Activated CD4-positive, alpha-beta T cell treated with anti-CD3 and anti-CD28 coated beads, Interleukin-2, Interleukin-4, amounts not matched to agents 100 ng/mL and 50 ng/mL, durations not matched to agents 16 hours and 8 hours (primary cell): ENCODE results near the gene COPB2.
A peak's percentile ranks its signal among the peaks of the same experiment; 100 is the strongest.
"Not testable (repeated sequence)": the region's sequence is repeated elsewhere in the genome, so short reads cannot be mapped to it uniquely, and the experiment has no call there.

Experiments
- DNase-seq: peaks from one replicate; pipeline ENCODE4 v3.0.0-alpha.2; 2020; ENCODE audit warnings: low spot score

COPB2 gene

DNA sequence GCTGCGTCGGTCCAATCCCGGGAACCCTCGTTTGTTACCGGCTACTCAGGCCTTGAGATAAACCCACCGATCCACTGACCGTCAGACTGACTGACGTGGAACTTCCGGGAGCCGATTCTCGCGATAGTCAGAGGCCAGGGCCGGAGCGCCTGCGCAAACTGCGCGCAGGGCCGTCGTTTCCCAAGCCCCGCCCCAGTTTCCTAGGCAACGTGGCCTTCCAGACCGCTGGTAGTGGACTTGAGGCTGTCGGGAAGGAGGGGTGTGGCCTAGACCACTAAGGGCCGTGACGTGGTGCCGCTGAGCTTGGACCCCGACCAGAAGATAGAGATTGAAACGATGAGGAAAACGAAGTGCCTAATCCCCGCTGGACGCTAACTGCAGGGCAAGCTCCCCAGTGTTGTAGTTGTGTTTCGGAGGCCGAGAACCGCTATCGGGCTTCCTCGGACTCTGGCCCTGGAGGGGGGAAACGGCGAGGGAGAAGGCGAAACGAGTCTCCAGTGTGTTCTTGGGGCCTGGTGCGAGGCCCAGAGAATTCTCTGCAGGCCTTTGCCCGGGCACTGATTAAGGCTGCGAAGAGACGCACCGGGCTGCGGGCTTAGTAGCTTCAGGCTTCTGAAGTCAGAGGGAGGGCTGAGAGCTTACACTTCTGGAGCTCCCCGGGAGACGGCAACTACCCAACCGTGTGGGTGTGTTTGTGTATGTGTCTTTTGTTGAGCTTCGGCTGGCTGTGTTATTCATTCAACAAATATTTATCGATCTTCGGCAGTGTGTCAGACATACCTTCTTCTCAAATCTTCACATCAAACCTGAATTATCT, at the start of gene COPB2:
Gene COPB2, minus strand, starts transcription at position 96 of the 817 bp plus-strand sequence. CDS start 97 bp downstream, outside the sequence.
- peak; percentile 98 for DNase-seq

DNA sequence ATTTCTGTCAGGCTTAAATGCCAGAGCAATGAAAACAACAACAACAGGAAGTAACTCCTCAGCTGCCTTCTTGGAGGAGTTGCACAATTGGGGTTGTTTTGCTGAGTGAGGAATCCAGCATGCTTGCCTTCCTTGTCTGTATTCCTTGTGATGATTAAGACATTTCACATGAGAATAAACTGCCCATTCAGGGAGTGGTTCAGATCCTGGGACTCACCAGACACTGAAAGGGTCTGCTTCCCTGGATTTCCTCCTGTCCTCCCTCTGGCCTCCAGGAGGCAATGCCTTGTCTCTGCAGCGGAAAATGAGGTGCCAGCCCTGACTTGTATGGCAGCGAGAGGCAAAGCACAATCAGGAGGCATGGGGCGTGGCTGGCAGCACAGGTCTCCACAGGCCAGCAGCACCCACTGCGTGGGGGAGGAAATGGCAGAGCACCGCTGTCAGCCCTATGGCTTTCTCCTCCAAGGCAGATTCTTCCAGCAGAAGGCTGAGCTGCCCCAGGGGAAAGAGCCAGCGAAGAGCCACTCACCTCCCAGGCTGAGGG, 45.4 kb upstream of the COPB2 start:
- no peak for DNase-seq

DNA sequence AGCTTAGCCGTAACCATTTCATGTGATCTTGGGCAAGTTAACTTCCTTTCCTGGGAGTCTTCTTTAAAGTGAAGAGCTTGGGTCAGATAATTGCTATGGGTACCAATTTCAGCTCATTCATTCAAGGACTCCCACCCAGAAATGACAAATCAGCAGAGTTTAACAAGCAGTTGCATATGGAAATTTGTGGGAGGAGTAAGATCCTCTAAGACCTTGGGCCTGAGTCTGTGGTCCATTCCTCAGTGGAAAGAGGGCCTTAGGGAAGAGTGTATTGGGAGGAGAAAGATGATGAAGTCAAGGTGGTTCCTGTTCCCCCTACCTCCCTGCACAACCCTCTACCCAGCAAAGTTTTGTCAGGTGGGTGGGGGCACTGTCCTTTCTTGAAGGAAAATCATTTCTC, 44.8 kb upstream of the COPB2 start:
- DNase-seq = no peak

DNA sequence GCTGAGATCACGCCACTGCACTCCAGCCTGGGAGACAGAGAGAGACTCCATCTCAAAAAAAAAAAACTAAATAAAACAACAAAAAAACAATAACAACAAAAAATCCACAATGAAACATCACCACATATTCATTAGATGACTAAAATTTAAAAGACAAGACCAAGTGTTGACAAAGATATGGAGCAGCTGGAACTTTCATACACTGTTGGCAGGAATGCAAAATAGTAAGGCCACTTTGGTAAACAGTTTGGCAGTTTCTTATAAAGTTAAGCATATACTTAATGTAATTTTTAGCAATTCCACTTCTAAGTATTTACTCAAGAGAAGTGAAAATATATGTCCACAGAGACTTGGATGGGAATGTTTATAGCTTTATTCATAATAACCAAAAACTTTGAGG, 43.6 kb upstream of the COPB2 start:
- DNase-seq = no peak

DNA sequence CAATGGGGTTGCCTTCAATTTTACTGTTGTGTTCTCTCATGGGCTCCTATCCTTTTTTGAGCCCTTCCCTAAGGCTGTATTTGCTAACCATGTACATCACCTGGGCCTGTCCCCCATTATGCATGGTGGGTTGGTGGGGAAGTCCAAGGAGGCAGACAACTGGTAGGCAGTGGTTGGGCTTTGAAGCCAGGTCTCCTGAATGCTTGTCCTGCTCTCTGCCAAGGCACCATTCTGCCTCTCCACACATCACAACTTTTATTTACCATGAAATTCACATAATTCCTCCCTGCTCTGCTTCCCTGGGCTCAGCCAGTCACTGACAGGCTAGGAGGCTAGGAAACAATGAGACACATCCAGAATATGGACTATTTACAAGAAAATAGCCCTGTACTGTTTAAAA, 41.0 kb upstream of the COPB2 start:
- DNase-seq = no peak

DNA sequence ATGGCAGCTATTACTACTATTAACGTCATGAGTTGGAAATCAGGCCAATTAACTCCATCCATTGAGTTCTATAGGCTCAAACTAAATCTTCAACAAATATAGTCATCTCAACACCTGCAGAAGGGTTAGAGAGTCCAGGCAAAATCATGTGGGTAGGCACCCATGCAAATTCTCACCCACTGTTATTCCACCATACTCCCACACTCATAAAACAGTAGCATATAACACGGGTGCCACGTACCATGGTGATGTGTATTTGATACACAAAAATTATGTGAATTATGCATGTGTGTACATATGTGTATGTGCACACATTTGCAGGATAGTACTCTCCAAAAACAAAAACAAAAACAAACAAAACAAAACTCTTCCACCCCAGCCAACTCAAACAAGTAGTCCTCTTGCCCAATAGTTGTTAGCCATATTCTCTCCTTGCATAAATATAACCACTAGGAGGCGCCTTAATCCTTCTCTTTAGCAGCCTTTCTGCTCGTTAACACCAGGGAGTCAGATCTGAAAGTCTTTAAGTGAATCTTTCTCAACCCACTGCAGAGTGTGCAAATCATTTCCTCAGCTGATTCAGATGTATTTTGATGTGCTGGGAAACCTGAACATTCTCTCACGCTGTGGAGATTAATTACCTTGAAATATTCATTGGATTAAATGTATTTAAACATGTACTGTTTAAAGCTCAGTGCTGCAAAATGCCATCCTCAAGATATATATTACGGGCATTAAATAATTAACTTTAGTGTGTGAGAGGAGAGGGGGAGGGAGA, 38.0 kb upstream of the COPB2 start:
- DNase-seq = peak; percentile 72

DNA sequence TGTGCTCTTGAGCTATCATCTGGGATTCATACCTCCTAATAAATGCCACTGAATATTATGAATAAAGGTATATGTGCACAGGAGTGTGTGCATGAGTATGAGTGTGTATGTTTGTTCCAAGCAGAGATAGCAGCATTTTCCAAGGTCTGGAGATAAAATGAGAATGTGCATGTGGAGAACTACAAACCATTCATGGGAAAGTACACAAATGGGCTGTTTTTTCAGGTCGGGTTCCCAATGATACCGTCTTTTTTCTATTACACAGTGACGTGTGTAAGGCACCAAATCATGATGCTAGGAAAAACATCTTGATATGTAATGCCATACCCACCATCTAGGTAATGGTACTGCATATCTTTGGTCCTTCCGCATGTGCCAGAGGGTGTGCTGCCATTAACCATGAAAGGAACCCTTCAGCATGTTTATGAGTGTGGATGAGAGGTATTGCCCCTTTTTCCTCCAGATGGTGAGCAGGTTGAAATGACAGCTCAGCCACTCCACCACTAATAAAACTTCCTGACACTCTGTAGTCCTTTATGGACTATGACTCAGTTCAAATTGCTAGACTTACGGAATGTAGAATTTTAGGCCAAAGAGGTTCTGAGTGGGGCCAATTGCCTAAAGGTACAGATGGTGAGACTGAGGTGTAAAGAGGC, 36.4 kb upstream of the COPB2 start:
- no peak for DNase-seq

DNA sequence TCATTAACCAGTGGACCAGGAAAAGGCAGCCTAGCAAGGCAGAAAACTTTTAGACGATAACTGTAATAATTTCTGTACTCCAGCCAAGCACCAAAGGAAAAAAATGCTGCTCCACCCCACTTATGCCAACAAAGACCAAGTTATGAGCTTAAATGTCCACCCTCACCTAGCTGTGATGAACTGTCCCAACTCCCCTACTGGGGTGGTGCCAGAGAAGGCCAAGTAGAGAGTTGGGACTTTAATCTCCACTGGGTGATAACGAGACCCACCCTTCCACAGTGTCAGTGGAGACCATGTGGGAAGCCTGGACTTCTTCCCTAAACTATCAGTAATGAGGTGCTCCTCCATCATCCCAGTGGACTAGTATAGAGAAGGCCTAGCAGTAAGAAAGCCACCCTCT, 33.8 kb upstream of the COPB2 start:
- no peak for DNase-seq

DNA sequence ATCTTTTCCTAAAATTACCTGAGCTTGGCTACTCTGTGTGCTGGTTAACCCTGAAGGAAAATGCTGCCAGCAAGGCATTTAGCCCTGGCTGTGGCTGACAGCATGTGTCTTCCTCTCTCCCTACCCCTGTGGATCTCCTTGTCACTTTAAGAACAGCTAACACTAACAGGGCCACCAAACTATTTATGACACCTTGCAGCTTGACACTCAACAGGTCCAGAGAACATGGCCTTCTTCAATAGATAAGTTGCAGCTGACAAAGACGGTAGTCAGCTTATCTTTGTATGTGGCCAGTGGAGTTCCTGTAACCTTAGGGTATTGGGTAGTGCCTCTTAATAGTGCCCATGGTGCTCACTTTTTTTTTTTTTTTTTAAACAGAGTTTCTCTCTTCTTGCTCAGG, 32.0 kb upstream of the COPB2 start:
- DNase-seq = no peak

DNA sequence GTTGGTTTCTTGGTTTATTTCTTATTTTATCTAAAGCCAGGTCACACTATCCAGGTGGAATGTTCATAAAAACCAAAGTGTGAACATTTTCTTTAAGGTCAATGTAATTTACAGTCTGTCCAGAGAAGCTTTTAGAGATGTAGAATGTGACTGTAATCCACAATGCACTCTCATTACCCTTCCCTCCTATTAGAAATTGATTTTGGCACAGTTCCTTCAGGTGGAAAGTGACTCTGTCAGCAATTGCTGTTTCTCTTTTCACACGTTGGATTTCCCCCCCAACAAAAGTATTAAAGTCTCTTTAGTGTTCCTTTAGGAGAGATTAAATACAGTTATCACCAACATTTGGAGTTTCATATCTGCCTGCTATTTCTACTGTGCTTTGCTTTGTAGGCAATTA, 31.6 kb upstream of the COPB2 start:
- DNase-seq = no peak

DNA sequence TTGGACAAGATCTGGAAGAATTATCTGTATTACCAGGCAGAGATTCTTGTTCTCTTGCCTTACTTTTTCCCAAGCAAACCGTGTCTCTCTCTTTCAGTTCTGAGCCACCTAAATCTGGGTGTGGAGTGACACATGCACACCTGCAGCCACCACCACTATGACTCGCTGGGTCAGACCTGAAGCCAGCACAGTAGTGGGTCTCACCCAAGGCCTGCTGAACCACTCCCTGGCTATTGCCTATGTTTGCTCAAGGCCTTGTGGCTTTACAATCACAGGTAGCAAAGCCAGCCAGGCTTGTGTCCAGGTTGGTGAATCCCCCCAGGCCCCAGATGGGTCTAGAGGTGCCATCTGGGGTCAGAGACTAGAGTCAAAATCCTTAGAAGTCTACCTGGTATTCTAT, 28.7 kb upstream of the COPB2 start:
- no peak for DNase-seq

DNA sequence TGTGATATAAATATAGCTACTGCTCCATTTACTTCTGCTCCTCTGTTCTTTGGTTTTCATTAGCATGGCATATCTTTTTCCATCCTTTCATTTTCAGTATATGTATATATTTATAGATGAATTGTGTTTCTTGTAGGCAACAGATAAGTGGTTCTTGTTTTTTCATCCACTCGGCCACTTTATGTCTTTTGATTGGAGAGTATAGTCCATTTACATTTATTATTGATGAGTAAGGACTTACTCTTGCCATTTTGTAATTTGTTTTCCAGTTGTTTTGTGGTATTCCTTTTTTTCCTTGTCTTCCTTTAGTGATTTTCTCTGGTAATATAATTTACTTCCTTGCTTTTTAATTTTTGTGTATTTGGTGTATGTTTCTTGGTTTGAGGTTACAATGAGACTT, 26.8 kb upstream of the COPB2 start:
- no peak for DNase-seq

DNA sequence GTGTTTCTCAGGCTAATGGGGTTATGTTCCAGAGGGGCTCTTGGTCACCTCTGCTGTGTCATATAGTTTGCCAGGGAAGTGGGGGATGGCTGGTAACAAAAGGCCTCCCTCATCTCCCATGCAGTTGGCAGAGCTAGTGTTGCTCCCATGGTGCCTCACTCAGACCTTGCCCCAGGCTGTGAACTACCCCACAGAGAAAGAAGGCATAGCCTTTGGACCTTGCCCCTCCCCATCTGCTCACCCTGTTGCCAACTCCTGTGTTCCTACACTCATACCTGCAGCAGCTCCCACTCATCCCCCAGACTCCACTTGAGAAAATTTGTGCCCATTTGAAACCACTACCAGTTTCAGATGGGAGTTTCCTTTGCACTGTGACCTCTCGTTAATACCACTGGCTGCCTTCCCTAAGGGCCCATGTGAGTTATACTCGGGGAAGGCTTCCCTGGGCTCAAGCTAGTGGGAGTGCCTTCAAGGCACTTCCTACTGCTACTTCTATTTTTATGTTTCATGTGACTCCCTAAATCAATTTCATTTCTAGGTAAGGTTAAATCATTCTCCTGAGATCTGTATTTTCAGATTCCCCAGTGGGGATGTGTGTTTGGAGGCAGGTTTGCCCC, 25.3 kb upstream of the COPB2 start:
- DNase-seq = no peak

DNA sequence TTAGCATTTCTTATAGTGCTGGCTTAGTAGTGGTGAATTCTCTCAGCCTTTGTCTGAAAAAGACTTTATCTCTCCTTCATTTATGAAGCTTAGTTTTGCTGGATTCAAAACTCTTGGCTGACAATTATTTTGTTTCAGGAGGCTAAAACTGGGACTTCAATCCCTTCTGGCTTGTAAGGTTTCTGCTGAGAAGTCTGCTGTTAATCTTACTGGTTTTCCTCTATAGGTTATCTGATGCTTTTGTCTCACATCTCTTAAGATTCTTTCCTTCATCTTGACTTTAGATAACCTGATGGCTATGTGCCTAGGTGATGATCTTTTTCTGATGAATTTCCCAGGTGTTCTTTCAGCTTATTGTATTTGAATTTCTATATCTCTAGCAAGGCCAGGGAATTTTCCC, 23.4 kb upstream of the COPB2 start:
- DNase-seq = not testable (repeated sequence)

DNA sequence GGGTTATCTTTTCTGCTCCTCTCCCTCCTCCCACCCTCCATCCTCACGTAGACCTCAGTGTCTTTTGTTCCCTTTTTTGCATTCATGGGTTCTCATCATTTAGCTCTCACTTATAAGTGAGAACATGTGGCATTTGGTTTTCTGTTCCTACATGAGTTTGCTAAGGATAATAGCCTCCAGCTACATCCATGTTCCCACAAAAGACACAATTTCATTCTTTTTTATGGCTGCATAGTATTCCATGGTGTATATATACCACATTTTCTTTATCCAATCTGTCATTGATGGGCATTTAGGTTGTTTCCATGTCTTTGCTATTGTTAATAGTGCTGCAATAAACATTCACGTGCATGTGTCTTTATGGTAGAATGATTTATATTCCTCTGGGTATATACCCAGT, 11.7 kb upstream of the COPB2 start:
- DNase-seq = not testable (repeated sequence)

DNA sequence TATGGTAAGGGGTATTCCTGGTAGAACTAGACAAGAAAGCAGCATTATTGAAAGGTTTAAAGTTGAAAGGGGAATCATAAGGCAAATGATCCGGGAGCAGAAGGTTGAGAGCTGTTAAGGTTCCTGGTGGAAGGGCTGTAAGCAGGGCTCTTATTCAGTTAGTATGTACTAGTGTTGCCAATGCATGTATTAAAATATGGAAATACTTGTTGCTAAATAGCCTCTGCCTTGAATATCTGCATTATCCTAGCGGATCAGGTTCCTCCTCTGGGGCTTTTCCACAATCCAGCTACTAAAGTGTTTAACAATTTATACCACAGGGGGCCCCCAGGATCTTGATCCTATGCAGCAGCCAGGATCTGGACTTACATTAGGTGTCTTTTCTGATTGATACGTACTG, 7.3 kb upstream of the COPB2 start:
- no peak for DNase-seq

DNA sequence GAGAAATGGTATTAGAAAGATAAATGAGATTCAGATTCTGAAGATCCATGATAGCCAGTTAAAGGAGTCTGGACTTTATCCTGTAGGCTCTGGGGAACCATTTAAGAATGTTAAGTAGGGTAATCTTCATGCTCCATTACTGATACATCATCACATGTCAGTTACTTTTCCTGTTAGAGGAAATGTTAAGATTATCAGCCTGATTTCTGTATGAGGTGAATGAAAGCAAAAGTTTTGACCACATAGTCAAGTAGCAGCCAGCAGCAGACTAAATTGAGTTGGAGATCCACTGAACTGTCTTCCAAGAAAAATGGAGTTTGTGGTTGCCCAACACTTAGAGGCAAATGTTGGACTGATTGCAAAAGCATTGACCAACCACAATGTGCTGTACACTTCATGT, 4.7 kb upstream of the COPB2 start:
- DNase-seq = no peak

DNA sequence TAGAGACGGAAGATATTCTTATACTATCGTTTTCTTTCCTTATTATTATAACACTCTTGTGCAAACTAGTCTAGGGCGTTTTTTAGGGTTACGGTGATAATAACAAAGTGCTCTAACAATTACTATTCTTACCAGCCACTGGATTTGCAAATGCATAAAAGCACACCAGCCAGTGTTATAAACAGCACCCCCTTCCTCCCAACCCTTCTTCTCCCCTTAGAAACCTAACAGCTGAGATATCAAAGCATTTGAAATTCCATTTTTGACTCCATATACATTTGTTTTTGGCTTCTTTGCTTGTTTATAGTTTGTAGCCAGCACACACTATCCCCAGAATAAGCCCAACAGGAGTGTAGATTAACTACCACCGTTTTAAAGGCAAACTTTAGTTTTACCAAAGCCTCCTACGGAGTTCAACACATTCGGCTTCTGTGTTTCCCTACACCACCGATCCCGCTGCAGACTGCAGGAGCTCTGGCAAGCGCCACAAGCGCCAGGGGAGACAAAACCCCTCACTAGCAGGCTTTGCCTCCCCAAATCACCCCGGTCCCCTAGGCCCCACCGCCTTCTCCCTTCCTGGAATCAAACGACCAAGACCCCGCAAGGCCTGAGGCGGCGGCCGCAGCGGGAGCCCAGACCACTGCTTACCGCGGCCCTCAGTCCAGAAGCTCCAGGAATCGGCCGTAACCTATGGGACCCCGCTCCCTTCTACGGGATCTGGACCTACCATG, 461 bp downstream of the COPB2 start:
- DNase-seq = no peak

DNA sequence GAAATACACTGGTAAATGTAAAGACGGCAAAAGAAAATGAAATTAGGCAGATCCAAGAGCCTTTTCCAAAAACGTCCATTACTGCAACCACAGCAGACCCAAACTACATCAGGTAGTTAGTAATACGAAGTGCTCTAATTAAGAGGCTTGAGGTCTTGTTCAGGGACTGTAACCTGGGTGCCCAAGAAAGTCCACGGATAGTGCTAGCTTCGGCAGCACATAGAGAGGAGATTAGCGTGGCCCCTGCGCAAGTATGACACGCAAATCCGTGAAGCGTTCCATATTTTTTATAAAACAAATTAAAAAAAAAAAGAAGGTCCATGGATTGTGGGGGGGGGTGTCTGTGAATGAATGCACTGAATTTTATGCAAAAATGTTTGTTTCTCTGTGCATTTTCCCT, 1.4 kb downstream of the COPB2 start:
- DNase-seq = no peak

DNA sequence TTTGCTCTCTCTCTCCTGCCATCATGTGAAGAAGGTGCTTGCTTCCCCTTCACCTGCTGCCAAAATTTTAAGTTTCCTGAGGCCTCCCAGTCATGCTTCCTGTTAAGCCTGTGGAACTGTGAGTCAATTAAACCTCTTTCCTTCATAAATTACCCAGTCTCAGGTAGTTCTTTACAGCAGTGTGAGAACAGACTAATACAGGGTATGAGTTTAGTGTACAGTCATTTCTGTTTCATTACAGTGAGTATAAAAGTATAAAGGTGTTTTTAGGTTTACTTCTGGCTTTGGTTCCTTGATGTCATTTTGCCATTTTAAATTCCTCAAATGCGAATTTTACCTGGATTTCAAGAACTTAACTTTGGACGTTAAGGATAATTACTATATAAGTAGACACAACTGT, 7.2 kb downstream of the COPB2 start:
- not testable (repeated sequence) for DNase-seq

DNA sequence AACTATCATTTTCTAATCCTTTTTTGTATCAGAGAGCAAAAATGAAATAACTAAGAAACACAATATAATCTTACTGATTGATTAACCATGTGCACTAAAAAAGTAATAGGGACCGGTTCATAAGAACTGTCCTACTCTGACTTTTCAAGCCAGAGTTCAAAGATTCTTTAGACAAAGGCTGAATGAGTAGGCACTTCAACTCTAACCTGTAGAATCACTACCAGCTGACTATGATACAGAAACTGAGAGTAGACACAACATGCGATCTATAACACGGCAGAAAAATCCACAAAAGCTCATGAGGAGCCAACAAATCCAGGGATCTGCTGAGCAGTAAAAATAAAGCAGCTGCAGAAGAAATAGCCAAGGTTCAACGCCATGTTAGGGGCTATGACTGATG, 8.9 kb downstream of the COPB2 start:
- no peak for DNase-seq
